ENCODE measurements around the gene ZNF428. TPM values are rescaled to one million over a fixed set of nuclear protein-coding genes. Genes with fewer than 3 reads are reported as not detected.

Gene ZNF428
- total RNA-seq, 1 donor from 2014 or later = 53.4 TPM

- no peaks in the 10 kb centered on the region for H3K36me3 ChIP-seq (ENCODE audit: insufficient read depth, low read length)
- H3K9ac ChIP-seq (ENCODE audit: low read length) = no peak overlapping the region
- Mint-ChIP-seq H3K4me1 (ENCODE audit: low read depth, unreplicated experiment) (peaks cover 4% of the 10 kb centered on the region), H3K36me3 (ENCODE audit: low read depth, unreplicated experiment) (peaks cover 1% of the 10 kb centered on the region), H3K27me3 (ENCODE audit: low read depth, unreplicated experiment) (no peaks in the 10 kb centered on the region), H3K27ac (ENCODE audit: unreplicated experiment) (no peak overlapping the region), H3K4me3 (ENCODE audit: unreplicated experiment) (no peak overlapping the region), H3K9me3 (ENCODE audit: unreplicated experiment) (no peaks in the 10 kb centered on the region)
- DNase-seq (ENCODE audit: low read depth) (no peak), FAIRE-seq (no peak)
- H3K27ac ChIP-seq (ENCODE audit: low read depth, low read length) = no peak overlapping the region
- H3K4me1 ChIP-seq (ENCODE audit: insufficient read depth, low read length) = peaks cover 16% of the 10 kb centered on the region
- H3K4me2 ChIP-seq (ENCODE audit: low read length) = no peak overlapping the region
- TF ChIP-seq EZH2 (IDR thresholded peaks at IDR 0.05; ENCODE audit: insufficient read depth, low read length) = no peak
- TF ChIP-seq CTCF (IDR thresholded peaks at IDR 0.05; ENCODE audit: insufficient read depth, low read depth, low read length) = no peak
- peaks cover 20% of the 10 kb centered on the region for H3K79me2 ChIP-seq (ENCODE audit: insufficient read depth, low read length)
- no peak overlapping the region for H3K4me3 ChIP-seq (ENCODE audit: insufficient read depth, low read depth, low read length)
- no peak overlapping the region for H2AFZ ChIP-seq (ENCODE audit: low read depth, low read length)
- H3K9me3 ChIP-seq (ENCODE audit: insufficient read depth, low read depth, low read length) = no peaks in the 10 kb centered on the region
- no peaks in the 10 kb centered on the region for H3K27me3 ChIP-seq (ENCODE audit: insufficient read depth, low read length)
- H4K20me1 ChIP-seq (ENCODE audit: insufficient read depth, low read length) = no peaks in the 10 kb centered on the region
These were observed 3.5 kb upstream of the ZNF428 start for GRCh38 chr19:43622956-43623355.

- TF ChIP-seq CTCF (IDR thresholded peaks at IDR 0.05; ENCODE audit: insufficient read depth, low read depth, low read length) = no peak
- no peak for TF ChIP-seq EZH2 (IDR thresholded peaks at IDR 0.05; ENCODE audit: insufficient read depth, low read length)
- no peak overlapping the region for H2AFZ ChIP-seq (ENCODE audit: low read depth, low read length)
- Mint-ChIP-seq H3K27me3 (ENCODE audit: low read depth, unreplicated experiment) (no peaks in the 10 kb centered on the region), H3K4me1 (ENCODE audit: low read depth, unreplicated experiment) (peaks cover 4% of the 10 kb centered on the region), H3K36me3 (ENCODE audit: low read depth, unreplicated experiment) (peaks cover 1% of the 10 kb centered on the region), H3K9me3 (ENCODE audit: unreplicated experiment) (no peaks in the 10 kb centered on the region), H3K4me3 (ENCODE audit: unreplicated experiment) (no peak overlapping the region), H3K27ac (ENCODE audit: unreplicated experiment) (no peak overlapping the region)
- no peaks in the 10 kb centered on the region for H3K36me3 ChIP-seq (ENCODE audit: insufficient read depth, low read length)
- no peaks in the 10 kb centered on the region for H3K9me3 ChIP-seq (ENCODE audit: insufficient read depth, low read depth, low read length)
- peaks cover 4% of the 10 kb centered on the region for H4K20me1 ChIP-seq (ENCODE audit: insufficient read depth, low read length)
- no peak overlapping the region for H3K27ac ChIP-seq (ENCODE audit: low read depth, low read length)
- H3K27me3 ChIP-seq (ENCODE audit: insufficient read depth, low read length) = no peaks in the 10 kb centered on the region
- H3K79me2 ChIP-seq (ENCODE audit: insufficient read depth, low read length) = peaks cover 27% of the 10 kb centered on the region
- H3K4me2 ChIP-seq (ENCODE audit: low read length) = no peak overlapping the region
- no peak overlapping the region for H3K9ac ChIP-seq (ENCODE audit: low read length)
- H3K4me3 ChIP-seq (ENCODE audit: insufficient read depth, low read depth, low read length) = no peak overlapping the region
- FAIRE-seq (no peak), DNase-seq (ENCODE audit: low read depth) (no peak)
- peaks cover 16% of the 10 kb centered on the region for H3K4me1 ChIP-seq (ENCODE audit: insufficient read depth, low read length)
These were observed 2.6 kb upstream of the ZNF428 start for GRCh38 chr19:43622070-43622469.

GRCh38 chr19:43620061-43621001 is 902 bp upstream of the ZNF428 start:
- FAIRE-seq = no peak

More at GRCh38 chr19:43620061-43621001, 902 bp upstream of the ZNF428 start:
- Mint-ChIP-seq H3K27me3 (ENCODE audit: low read depth, unreplicated experiment) (no peaks in the 10 kb centered on the region), H3K4me1 (ENCODE audit: low read depth, unreplicated experiment) (peaks cover 4% of the 10 kb centered on the region), H3K4me3 (ENCODE audit: unreplicated experiment) (peak overlapping the region; percentile 91), H3K9me3 (ENCODE audit: unreplicated experiment) (no peaks in the 10 kb centered on the region), H3K27ac (ENCODE audit: unreplicated experiment) (peak overlapping the region; percentile 93), H3K36me3 (ENCODE audit: low read depth, unreplicated experiment) (peaks cover 1% of the 10 kb centered on the region)
- Histone ChIP-seq H3K4me1 (ENCODE audit: insufficient read depth, low read length) (peaks cover 16% of the 10 kb centered on the region), H3K9me3 (ENCODE audit: insufficient read depth, low read depth, low read length) (no peaks in the 10 kb centered on the region), H3K9ac (ENCODE audit: low read length) (peak overlapping the region; percentile 87), H3K4me2 (ENCODE audit: low read length) (peak overlapping the region; percentile 93), H3K27me3 (ENCODE audit: insufficient read depth, low read length) (no peaks in the 10 kb centered on the region), H3K27ac (ENCODE audit: low read depth, low read length) (peak overlapping the region; percentile 91), H2AFZ (ENCODE audit: low read depth, low read length) (peak overlapping the region; percentile 88), H4K20me1 (ENCODE audit: insufficient read depth, low read length) (peaks cover 13% of the 10 kb centered on the region), H3K36me3 (ENCODE audit: insufficient read depth, low read length) (no peaks in the 10 kb centered on the region), H3K79me2 (ENCODE audit: insufficient read depth, low read length) (peaks cover 45% of the 10 kb centered on the region), H3K4me3 (ENCODE audit: insufficient read depth, low read depth, low read length) (peak overlapping the region; percentile 80)
- no peak for DNase-seq (ENCODE audit: low read depth)
- no peak for TF ChIP-seq EZH2 (IDR thresholded peaks at IDR 0.05; ENCODE audit: insufficient read depth, low read length)
- no peak for TF ChIP-seq CTCF (IDR thresholded peaks at IDR 0.05; ENCODE audit: insufficient read depth, low read depth, low read length)

Measured in astrocyte (in vitro differentiated cells and primary cell).